Measurements from ENCODE around the gene WDR19. TPM values are rescaled to one million over a fixed set of nuclear protein-coding genes. Genes with fewer than 3 reads are reported as not detected.

The WDR19 gene
- total RNA-seq, 1 donor from 2014 or later: 20.8 TPM

DNA sequence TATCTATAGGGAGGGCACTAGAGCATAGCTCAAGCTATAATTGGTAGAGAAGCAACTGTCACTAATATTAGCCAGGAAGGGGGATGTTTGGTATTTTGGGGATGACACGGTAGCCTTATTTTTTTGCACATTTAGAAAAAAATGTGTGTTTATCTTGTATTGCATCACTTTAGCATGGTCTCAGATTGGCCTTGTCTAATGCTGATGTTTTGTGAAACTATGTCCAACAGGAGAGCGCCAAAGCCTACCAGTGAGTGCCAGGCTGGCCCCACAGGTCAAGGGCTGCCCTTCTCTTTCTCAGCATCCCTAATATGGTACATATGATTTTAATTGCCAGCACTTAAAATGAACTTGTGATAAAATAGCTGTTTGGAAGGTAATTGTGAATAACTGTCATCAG is 24.8 kb upstream of the WDR19 start:
- Histone ChIP-seq H3K27me3 (ENCODE audit: control insufficient read depth, insufficient read depth, low read length) (no peaks in the 10 kb centered on the region), H3K36me3 (ENCODE audit: control insufficient read depth, insufficient read depth, low read length) (no peaks in the 10 kb centered on the region), H3K4me3 (ENCODE audit: low read depth, low read length) (no peak overlapping the region)
- TF ChIP-seq, protein P1, sequence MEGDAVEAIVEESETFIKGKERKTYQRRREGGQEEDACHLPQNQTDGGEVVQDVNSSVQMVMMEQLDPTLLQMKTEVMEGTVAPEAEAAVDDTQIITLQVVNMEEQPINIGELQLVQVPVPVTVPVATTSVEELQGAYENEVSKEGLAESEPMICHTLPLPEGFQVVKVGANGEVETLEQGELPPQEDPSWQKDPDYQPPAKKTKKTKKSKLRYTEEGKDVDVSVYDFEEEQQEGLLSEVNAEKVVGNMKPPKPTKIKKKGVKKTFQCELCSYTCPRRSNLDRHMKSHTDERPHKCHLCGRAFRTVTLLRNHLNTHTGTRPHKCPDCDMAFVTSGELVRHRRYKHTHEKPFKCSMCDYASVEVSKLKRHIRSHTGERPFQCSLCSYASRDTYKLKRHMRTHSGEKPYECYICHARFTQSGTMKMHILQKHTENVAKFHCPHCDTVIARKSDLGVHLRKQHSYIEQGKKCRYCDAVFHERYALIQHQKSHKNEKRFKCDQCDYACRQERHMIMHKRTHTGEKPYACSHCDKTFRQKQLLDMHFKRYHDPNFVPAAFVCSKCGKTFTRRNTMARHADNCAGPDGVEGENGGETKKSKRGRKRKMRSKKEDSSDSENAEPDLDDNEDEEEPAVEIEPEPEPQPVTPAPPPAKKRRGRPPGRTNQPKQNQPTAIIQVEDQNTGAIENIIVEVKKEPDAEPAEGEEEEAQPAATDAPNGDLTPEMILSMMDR (IDR thresholded peaks at IDR 0.05; ENCODE audit: insufficient read depth, low read length, severe bottlenecking): no peak
- no peak for FAIRE-seq
- no peak for DNase-seq (ENCODE audit: low read depth)

DNA sequence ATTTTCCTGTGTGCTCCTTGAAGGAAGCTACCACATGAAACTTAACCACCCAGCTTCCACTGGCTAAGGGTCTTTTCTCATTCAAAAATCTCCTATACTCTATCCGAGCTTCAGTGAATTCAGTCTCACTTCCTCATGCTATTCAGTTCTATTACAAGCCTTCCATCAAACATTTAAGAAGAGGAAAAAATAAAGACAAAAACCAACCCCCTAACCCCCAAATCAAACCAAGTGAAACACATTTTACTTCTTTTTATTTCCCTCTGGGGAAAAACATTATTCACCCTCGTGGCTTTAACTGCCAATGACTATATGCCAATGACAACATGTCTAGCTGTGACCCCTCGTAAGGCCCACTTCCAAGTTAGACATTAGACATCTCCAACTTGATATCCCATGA is 16.2 kb upstream of the WDR19 start:
- TF ChIP-seq, protein P1 (IDR thresholded peaks at IDR 0.05; ENCODE audit: insufficient read depth, low read length, severe bottlenecking): no peak
- FAIRE-seq (no peak), DNase-seq (ENCODE audit: low read depth) (no peak)
- no peaks in the 10 kb centered on the region for H3K36me3 ChIP-seq (ENCODE audit: control insufficient read depth, insufficient read depth, low read length)
- H3K4me3 ChIP-seq (ENCODE audit: low read depth, low read length): no peak overlapping the region
- H3K27me3 ChIP-seq (ENCODE audit: control insufficient read depth, insufficient read depth, low read length): no peaks in the 10 kb centered on the region

DNA sequence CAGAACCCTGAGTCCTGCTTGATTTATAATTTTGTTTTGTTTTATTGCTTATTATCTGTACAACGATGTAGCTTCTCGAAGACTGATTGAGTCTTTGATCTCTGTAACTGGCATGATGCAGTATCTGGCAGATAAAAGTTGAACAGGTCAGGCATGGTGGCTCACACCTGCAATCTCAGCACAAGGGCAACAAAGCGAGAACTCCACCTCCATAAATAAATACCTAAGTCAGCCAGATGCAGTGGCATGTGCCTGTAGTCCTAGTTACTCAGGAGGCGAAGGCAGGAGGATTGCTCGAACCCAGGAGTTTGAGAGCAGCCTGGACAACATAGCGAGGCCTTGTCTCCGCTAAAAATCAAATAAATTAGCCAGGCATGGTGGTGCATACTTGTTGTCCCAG is 15.7 kb upstream of the WDR19 start:
- TF ChIP-seq, protein P1 (IDR thresholded peaks at IDR 0.05; ENCODE audit: insufficient read depth, low read length, severe bottlenecking): no peak
- no peak for FAIRE-seq
- no peak for DNase-seq (ENCODE audit: low read depth)
- Histone ChIP-seq H3K27me3 (ENCODE audit: control insufficient read depth, insufficient read depth, low read length) (no peaks in the 10 kb centered on the region), H3K36me3 (ENCODE audit: control insufficient read depth, insufficient read depth, low read length) (no peaks in the 10 kb centered on the region), H3K4me3 (ENCODE audit: low read depth, low read length) (no peak overlapping the region)

DNA sequence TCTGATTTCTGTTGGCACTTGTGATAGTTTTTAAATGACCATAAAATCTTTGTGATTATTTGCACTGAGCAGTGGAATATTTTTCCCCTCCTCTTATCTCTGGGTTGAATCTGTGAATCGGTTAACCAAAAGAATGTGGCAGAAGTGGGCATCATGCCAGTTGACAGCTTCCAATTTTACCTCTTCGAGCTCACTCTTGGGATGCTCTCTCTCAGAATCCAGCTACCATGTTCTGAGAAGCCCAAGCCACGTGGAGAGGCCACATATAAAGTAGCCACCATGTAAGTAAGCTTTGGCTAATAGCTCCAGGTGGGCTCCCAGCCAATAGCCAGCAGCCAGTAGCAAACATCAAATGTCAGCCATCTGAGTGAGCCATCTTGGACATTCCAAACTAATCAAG is 12.9 kb upstream of the WDR19 start:
- DNase-seq (ENCODE audit: low read depth) (no peak), FAIRE-seq (no peak)
- Histone ChIP-seq H3K27me3 (ENCODE audit: control insufficient read depth, insufficient read depth, low read length) (no peaks in the 10 kb centered on the region), H3K4me3 (ENCODE audit: low read depth, low read length) (no peak overlapping the region), H3K36me3 (ENCODE audit: control insufficient read depth, insufficient read depth, low read length) (no peaks in the 10 kb centered on the region)
- TF ChIP-seq, protein P1 (IDR thresholded peaks at IDR 0.05; ENCODE audit: insufficient read depth, low read length, severe bottlenecking): no peak

DNA sequence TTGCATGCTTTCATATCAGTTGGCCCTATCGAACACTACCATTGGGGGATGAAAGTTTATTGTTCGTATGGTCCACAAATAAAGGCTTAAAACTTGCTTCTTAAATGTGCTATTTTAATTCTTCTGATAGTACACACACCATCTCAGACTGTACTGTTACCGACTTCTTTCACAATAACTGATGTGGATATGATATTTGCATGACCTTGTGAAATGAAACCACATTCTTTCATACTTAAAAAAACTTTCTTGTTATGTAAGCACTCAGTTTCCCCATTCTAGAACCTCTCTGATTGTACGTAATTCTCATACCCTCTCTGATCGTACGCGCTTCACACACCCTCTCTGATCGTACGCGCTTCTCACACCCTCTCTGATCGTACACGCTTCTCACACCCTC is 12.0 kb upstream of the WDR19 start:
- DNase-seq (ENCODE audit: low read depth) (no peak), FAIRE-seq (no peak)
- Histone ChIP-seq H3K4me3 (ENCODE audit: low read depth, low read length) (no peak overlapping the region), H3K27me3 (ENCODE audit: control insufficient read depth, insufficient read depth, low read length) (no peaks in the 10 kb centered on the region), H3K36me3 (ENCODE audit: control insufficient read depth, insufficient read depth, low read length) (no peaks in the 10 kb centered on the region)
- TF ChIP-seq, protein P1 (IDR thresholded peaks at IDR 0.05; ENCODE audit: insufficient read depth, low read length, severe bottlenecking): no peak

DNA sequence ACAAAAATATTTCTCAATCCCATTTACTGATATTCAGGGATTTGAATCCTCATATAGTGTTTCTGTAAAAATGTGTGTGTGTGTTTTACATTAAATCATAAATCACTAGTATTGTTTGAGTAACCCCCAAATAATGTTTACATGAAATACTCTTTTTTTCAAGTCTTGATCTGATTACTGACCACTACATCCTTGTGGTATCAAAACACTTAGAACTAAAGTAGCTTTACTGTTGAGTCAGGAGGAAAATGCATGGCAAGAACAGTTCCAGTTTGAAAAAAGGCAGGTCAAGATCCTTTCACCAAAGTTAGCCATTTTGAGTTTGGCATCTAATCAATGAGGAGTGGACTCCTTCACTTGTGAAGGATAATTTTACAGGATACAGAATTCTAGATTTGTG is 3.6 kb upstream of the WDR19 start:
- no peak overlapping the region for H3K4me3 ChIP-seq (ENCODE audit: low read depth, low read length)
- no peaks in the 10 kb centered on the region for H3K27me3 ChIP-seq (ENCODE audit: control insufficient read depth, insufficient read depth, low read length)
- TF ChIP-seq, protein P1 (IDR thresholded peaks at IDR 0.05; ENCODE audit: insufficient read depth, low read length, severe bottlenecking): no peak
- no peak for FAIRE-seq
- no peak for DNase-seq (ENCODE audit: low read depth)
- H3K36me3 ChIP-seq (ENCODE audit: control insufficient read depth, insufficient read depth, low read length): no peaks in the 10 kb centered on the region
